HL-60 (cell line): ENCODE data around the gene ZNF766.

Source experiments
- POLR2AphosphoS5 ChIP-seq: IDR thresholded peaks from 2 replicates; pipeline ENCODE4 v1.6.1; 2012; ENCODE audit warnings: low read depth
- SPI1 ChIP-seq: IDR thresholded peaks from 2 replicates; pipeline ENCODE4 v1.6.1; 2012; ENCODE audit warnings: low read depth, mild to moderate bottlenecking, borderline replicate concordance
- TF ChIP-seq, protein P1 (sequence below): IDR thresholded peaks from one replicate; pipeline ENCODE4 v1.5.1; 2011; ENCODE audit warnings: low read length, control low read depth, inconsistent platforms; ENCODE audit not compliant: insufficient read depth

DNA sequence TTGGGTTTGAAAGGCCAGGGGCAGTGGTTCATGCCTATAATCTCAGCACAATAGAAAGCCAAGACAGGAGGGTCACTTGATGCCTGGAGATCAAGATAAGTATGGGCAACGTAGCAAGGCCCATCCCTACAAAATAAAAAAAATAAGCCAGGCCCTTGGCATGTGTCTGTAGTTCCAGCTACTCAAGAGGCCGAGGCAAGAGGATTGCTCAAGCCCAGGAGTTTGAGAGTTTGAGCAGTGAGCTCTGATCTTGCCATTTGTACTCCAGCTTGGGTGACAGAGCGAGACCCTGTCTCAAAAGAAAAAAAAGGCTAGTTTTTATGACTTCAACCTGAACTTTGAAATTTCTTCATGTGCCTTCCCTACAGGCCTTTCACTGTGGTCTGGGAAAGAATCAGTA, 22.4 kb downstream of the ZNF766 start:
- TF ChIP-seq POLR2AphosphoS5 (no peak), SPI1 (no peak)
- TF ChIP-seq, protein P1, sequence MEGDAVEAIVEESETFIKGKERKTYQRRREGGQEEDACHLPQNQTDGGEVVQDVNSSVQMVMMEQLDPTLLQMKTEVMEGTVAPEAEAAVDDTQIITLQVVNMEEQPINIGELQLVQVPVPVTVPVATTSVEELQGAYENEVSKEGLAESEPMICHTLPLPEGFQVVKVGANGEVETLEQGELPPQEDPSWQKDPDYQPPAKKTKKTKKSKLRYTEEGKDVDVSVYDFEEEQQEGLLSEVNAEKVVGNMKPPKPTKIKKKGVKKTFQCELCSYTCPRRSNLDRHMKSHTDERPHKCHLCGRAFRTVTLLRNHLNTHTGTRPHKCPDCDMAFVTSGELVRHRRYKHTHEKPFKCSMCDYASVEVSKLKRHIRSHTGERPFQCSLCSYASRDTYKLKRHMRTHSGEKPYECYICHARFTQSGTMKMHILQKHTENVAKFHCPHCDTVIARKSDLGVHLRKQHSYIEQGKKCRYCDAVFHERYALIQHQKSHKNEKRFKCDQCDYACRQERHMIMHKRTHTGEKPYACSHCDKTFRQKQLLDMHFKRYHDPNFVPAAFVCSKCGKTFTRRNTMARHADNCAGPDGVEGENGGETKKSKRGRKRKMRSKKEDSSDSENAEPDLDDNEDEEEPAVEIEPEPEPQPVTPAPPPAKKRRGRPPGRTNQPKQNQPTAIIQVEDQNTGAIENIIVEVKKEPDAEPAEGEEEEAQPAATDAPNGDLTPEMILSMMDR: no peak
